Fibroblast of peridontal ligament (primary cell): ENCODE results near the gene AFAP1L1.

Experiments
- DNase-seq: peaks from one replicate; pipeline ENCODE4 v3.0.0-alpha.2; 2010; ENCODE audit errors: extremely low read depth

AFAP1L1 gene

GRCh38 chr5:149271716-149272563 lies at the start of gene AFAP1L1:
Gene AFAP1L1, plus strand, starts transcription at chr5:149271859. Its CDS starts 110 bp downstream, at chr5:149271969.
- DNase-seq: peak; percentile 33

GRCh38 chr5:149223081-149223848 lies 48.4 kb upstream of the AFAP1L1 start:
- DNase-seq: no peak

- DNase-seq: no peak
These were observed 47.4 kb upstream of the AFAP1L1 start for GRCh38 chr5:149224282-149224681.

GRCh38 chr5:149227168-149227826 lies 44.4 kb upstream of the AFAP1L1 start:
- DNase-seq: no peak

- peak; percentile 93 for DNase-seq
These were observed 42.9 kb upstream of the AFAP1L1 start for GRCh38 chr5:149228618-149229297.

GRCh38 chr5:149229298-149229937 lies 42.2 kb upstream of the AFAP1L1 start:
- no peak for DNase-seq

- DNase-seq: no peak
These were observed 35.8 kb upstream of the AFAP1L1 start for GRCh38 chr5:149235841-149236240.

GRCh38 chr5:149237662-149238061 lies 34.0 kb upstream of the AFAP1L1 start:
- DNase-seq: no peak

- DNase-seq: peak; percentile 18
These were observed 33.1 kb upstream of the AFAP1L1 start for GRCh38 chr5:149238540-149238939.

GRCh38 chr5:149239917-149240316 lies 31.7 kb upstream of the AFAP1L1 start:
- DNase-seq: no peak

- DNase-seq: no peak
These were observed 31.2 kb upstream of the AFAP1L1 start for GRCh38 chr5:149240354-149240998.

- DNase-seq: no peak
These were observed 29.3 kb upstream of the AFAP1L1 start for GRCh38 chr5:149242339-149242738.

- no peak for DNase-seq
These were observed 24.8 kb upstream of the AFAP1L1 start for GRCh38 chr5:149246906-149247305.

GRCh38 chr5:149247726-149248125 lies 23.9 kb upstream of the AFAP1L1 start:
- no peak for DNase-seq

- DNase-seq: no peak
These were observed 20.1 kb upstream of the AFAP1L1 start for GRCh38 chr5:149251546-149251945.

GRCh38 chr5:149254506-149254905 lies 17.2 kb upstream of the AFAP1L1 start:
- peak; percentile 33 for DNase-seq

- peak; percentile 12 for DNase-seq
These were observed 15.2 kb upstream of the AFAP1L1 start for GRCh38 chr5:149256451-149256850.

GRCh38 chr5:149257131-149257530 lies 14.5 kb upstream of the AFAP1L1 start:
- DNase-seq: no peak

GRCh38 chr5:149257889-149258705 lies 13.6 kb upstream of the AFAP1L1 start:
- DNase-seq: peak; percentile 51

- DNase-seq: no peak
These were observed 10.9 kb upstream of the AFAP1L1 start for GRCh38 chr5:149260761-149261160.
